Ecto neural progenitor cell (in vitro differentiated cells): ENCODE data around the gene TRANK1.
"Not testable (repeated sequence)": the region's sequence is repeated elsewhere in the genome, so short reads cannot be mapped to it uniquely, and the experiment has no call there.

Source experiments
- DNase-seq: peaks from one replicate; pipeline ENCODE4 v3.0.0-alpha.2; 2018; ENCODE audit warnings: low spot score

The TRANK1 gene

GRCh38 chr3:36944641-36945270 lies at the start of gene TRANK1:
TSS of gene TRANK1 (minus strand) at chr3:36945054. CDS start at chr3:36944809, 245 bp downstream.
- no peak for DNase-seq

- peak; percentile 98 for DNase-seq
Observed at GRCh38 chr3:36993326-36994283, 48.8 kb upstream of the TRANK1 start, which contains the start of gene MLH1. TSS of gene MLH1 (plus strand) at chr3:36993518. CDS start at chr3:36993548, 30 bp downstream.

GRCh38 chr3:36992806-36993325 lies 48.0 kb upstream of the TRANK1 start, which contains the start of gene EPM2AIP1:
TSS of gene EPM2AIP1 (minus strand) at chr3:36993131. CDS start at chr3:36993077, 54 bp downstream.
- no peak for DNase-seq

GRCh38 chr3:36991923-36992805 lies 47.3 kb upstream of the TRANK1 start:
- no peak for DNase-seq

GRCh38 chr3:36991147-36991546 lies 46.3 kb upstream of the TRANK1 start:
- no peak for DNase-seq

- no peak for DNase-seq
Observed at GRCh38 chr3:36989568-36989967, 44.7 kb upstream of the TRANK1 start.

GRCh38 chr3:36989005-36989404 lies 44.2 kb upstream of the TRANK1 start:
- no peak for DNase-seq

GRCh38 chr3:36988356-36988755 lies 43.5 kb upstream of the TRANK1 start:
- no peak for DNase-seq

GRCh38 chr3:36981006-36981405 lies 36.2 kb upstream of the TRANK1 start:
- DNase-seq = no peak

GRCh38 chr3:36973139-36973538 lies 28.3 kb upstream of the TRANK1 start:
- DNase-seq = no peak

- no peak for DNase-seq
Observed at GRCh38 chr3:36972163-36972562, 27.3 kb upstream of the TRANK1 start.

GRCh38 chr3:36969540-36970432 lies 24.9 kb upstream of the TRANK1 start:
- peak; percentile 78 for DNase-seq

GRCh38 chr3:36969085-36969484 lies 24.2 kb upstream of the TRANK1 start:
- DNase-seq = no peak

- no peak for DNase-seq
Observed at GRCh38 chr3:36965440-36965839, 20.6 kb upstream of the TRANK1 start.

GRCh38 chr3:36964817-36965216 lies 20.0 kb upstream of the TRANK1 start:
- DNase-seq = no peak

- no peak for DNase-seq
Observed at GRCh38 chr3:36964331-36964730, 19.5 kb upstream of the TRANK1 start.

GRCh38 chr3:36963008-36963407 lies 18.2 kb upstream of the TRANK1 start:
- DNase-seq = not testable (repeated sequence)

GRCh38 chr3:36960502-36960901 lies 15.6 kb upstream of the TRANK1 start:
- no peak for DNase-seq

GRCh38 chr3:36959821-36960220 lies 15.0 kb upstream of the TRANK1 start:
- no peak for DNase-seq

GRCh38 chr3:36957862-36958686 lies 13.2 kb upstream of the TRANK1 start:
- no peak for DNase-seq
